K562 (cell line): ENCODE results near the gene LCLAT1. TPM values are rescaled to one million over a fixed set of nuclear protein-coding genes. Genes with fewer than 3 reads are reported as not detected.

Experiments used
- ATAC-seq: fragments of 200-7000 bp; cut with Tn5 transposase; 3 replicates; pipeline ENCODE4 v1.9.1; 2020; ENCODE audit warnings: moderate library complexity
- BruUV-seq: library from RNA; stranded (reverse); fragments of 400-500 nt; replicated peaks from 2 replicates; lab custom pipeline; 2021; lab: Mats Ljungman, UMichigan
- CTCF ChIA-PET: fragments of 300-600 bp; formaldehyde crosslinking; extraction: SDS; loops from one replicate; lab custom pipeline; 2021; ENCODE audit warnings: low intra/inter-chr PET ratio; lab: Yijun Ruan, JAX
- POLR2A ChIA-PET: fragments of 300-600, 350-650 bp; sonication (Branson Sonifier 250); formaldehyde crosslinking; extraction: SDS; loops from one replicate; lab custom pipeline; 2021; ENCODE audit warnings: antibody characterized with exemption, inconsistent platforms; lab: Yijun Ruan, JAX
- DNase-seq, 4 experiments: peaks; one replicate each; pipeline versions ENCODE4 v3.0.0 to v3.0.0-alpha.2; 2011 to 2018; ENCODE audit warnings: low spot score in 3 of 4, mixed read lengths in 3 of 4; ENCODE audit errors: extremely low read depth in 1 of 4
- FAIRE-seq: peaks from 2 replicates; lab custom pipeline; 2011; peaks lifted over from hg19 to GRCh38; lab: Jason Lieb, UNC
- H2AFZ ChIP-seq: 2 replicates; pipeline ENCODE4 v1.6.0; 2011; ENCODE audit warnings: low read depth, low read length, control low read depth, inconsistent platforms
- H3K27ac ChIP-seq: fragments of 200-600 bp; 3 replicates; pipeline ENCODE4 v1.8.0; 2011; ENCODE audit warnings: low read depth, mild to moderate bottlenecking, control low read depth, inconsistent platforms, low read length, moderate library complexity, mixed read lengths; ENCODE audit errors: extremely low read depth
- H3K27me3 ChIP-seq, 2 experiments: fragments of 300-600 bp in 1 of 2; 2 replicates in 1 of 2; 3 replicates in 1 of 2; pipeline versions ENCODE4 v1.6.0 to v1.8.0; 2011; ENCODE audit warnings: inconsistent platforms in 2 of 2, low read length in 2 of 2, mild to moderate bottlenecking in 1 of 2, mixed read lengths in 1 of 2, moderate library complexity in 1 of 2; ENCODE audit not compliant: control insufficient read depth in 2 of 2, insufficient read depth in 2 of 2
- H3K36me3 ChIP-seq: fragments of 300-600 bp; 3 replicates; pipeline ENCODE4 v1.8.0; 2011; ENCODE audit warnings: mild to moderate bottlenecking, low read length, inconsistent platforms; ENCODE audit not compliant: control insufficient read depth, insufficient read depth
- H3K4me1 ChIP-seq, 2 experiments: fragments of 200-600 bp in 1 of 2; replicated peaks in 1 of 2; 2 replicates in 1 of 2; 3 replicates in 1 of 2; pipeline versions ENCODE4 v1.5.1 to v1.8.0; 2011; ENCODE audit warnings: inconsistent platforms in 2 of 2, low read length in 2 of 2, mild to moderate bottlenecking in 1 of 2, mixed read lengths in 1 of 2, moderate library complexity in 1 of 2; ENCODE audit not compliant: control insufficient read depth in 2 of 2, insufficient read depth in 2 of 2
- H3K4me2 ChIP-seq: 2 replicates; pipeline ENCODE4 v1.6.1; 2011; ENCODE audit warnings: low read length, control low read depth, inconsistent platforms, mixed read lengths; ENCODE audit not compliant: insufficient read depth
- H3K4me3 ChIP-seq: fragments of 200-600 bp; sonication (generic), shearing (Covaris generic); 2 replicates; pipeline ENCODE4 v1.5.1; 2016; ENCODE audit warnings: control low read depth, inconsistent platforms
- H3K79me2 ChIP-seq: fragments of 200-600 bp; 3 replicates; pipeline ENCODE4 v1.8.0; 2011; ENCODE audit warnings: low read length, inconsistent platforms; ENCODE audit not compliant: control insufficient read depth, insufficient read depth
- H3K9ac ChIP-seq, 2 experiments: 2 replicates each; pipeline versions ENCODE4 v1.6.0 to v1.6.1; 2011; ENCODE audit warnings: low read depth in 2 of 2, low read length in 2 of 2, control low read depth in 1 of 2, inconsistent platforms in 1 of 2, mild to moderate bottlenecking in 1 of 2, mixed read lengths in 1 of 2; ENCODE audit not compliant: insufficient read depth in 1 of 2
- H3K9me1 ChIP-seq: one replicate; pipeline ENCODE4 v1.6.0; 2011; ENCODE audit warnings: inconsistent platforms, mild to moderate bottlenecking, low read length, moderate library complexity; ENCODE audit not compliant: control insufficient read depth, insufficient read depth
- H3K9me3 ChIP-seq: replicated peaks from 2 replicates; pipeline ENCODE4 v1.5.1; 2011; ENCODE audit warnings: low read depth, low read length, inconsistent platforms; ENCODE audit not compliant: control insufficient read depth, insufficient read depth
- H4K20me1 ChIP-seq: replicated peaks from 2 replicates; pipeline ENCODE4 v1.6.1; 2011; ENCODE audit warnings: low read length, inconsistent platforms, mixed read lengths; ENCODE audit not compliant: control insufficient read depth, insufficient read depth
- DMBX1 ChIP-seq: fragments of 250-450 bp; sonication (Bioruptor Pico); IDR thresholded peaks from 2 replicates; pipeline ENCODE4 v1.8.0; 2022; ENCODE audit warnings: inconsistent platforms, mild to moderate bottlenecking, moderate library complexity, borderline replicate concordance
- NFIC ChIP-seq: fragments of 450-650 bp; IDR thresholded peaks from 2 replicates; pipeline ENCODE4 v1.6.1; 2017; ENCODE audit warnings: mild to moderate bottlenecking, inconsistent platforms
- NR2C1 ChIP-seq, 2 experiments: fragments of 450-650 bp; IDR thresholded peaks; 2 replicates each; pipeline ENCODE4 v1.6.1; 2017; ENCODE audit warnings: mild to moderate bottlenecking in 2 of 2, antibody characterized with exemption in 1 of 2, inconsistent platforms in 1 of 2, missing compliant biosample characterization in 1 of 2, missing genetic modification characterization in 1 of 2
- SNRNP70 ChIP-seq: fragments of 200-400 bp; formaldehyde crosslinking; optimal IDR thresholded peaks from 2 replicates; pipeline ENCODE3; 2017; ENCODE audit warnings: low read depth, low read length
- ZNF57 ChIP-seq: fragments of 450-650 bp; formaldehyde crosslinking; IDR thresholded peaks from 2 replicates; pipeline ENCODE4 v1.4.0; 2020; ENCODE audit warnings: mild to moderate bottlenecking, moderate library complexity
- WGBS: fragments of 100-300 bp; shearing (Covaris generic); methylation state at CpG from one replicate; pipeline ENCODE4 v1.1.6; 2016; ENCODE audit warnings: low coverage, mixed read lengths; ENCODE audit not compliant: insufficient coverage; ENCODE audit errors: missing lambda C conversion rate; 5-methylcytosine and 5-hydroxymethylcytosine counted together
- in situ Hi-C: fragments of 300-500 bp; cut with MboI; formaldehyde crosslinking; loops from 4 replicates; pipeline ENCODE4 v1.15.0; 2018; ENCODE audit warnings: inconsistent platforms, mixed read lengths
- intact Hi-C: fragments of 100-400 bp; cut with micrococcal nuclease; formaldehyde crosslinking; loops from 2 replicates; pipeline ENCODE4 v1.14.2; 2022
- polyA plus RNA-seq, 8 experiments: library from polyadenylated mRNA; depleted of rRNA in 4 of 8; stranded (reverse) in 5 of 8; unstranded in 3 of 8; fragments of >200 nt; fragmentation: Nextera tagmentation in 2 of 8; fragmentation: Illumina TruSeq in 1 of 8; extraction: Ambion mirVana in 2 of 8; extraction: Trizol in 1 of 8; gene quantifications; 2 replicates each; pipeline versions ENCODE4 v1.2.1 to v1.2.3, GENCODE V29; 2011 to 2014; ENCODE audit warnings: inconsistent platforms in 1 of 8, missing spikeins in 1 of 8
- small RNA-seq: library from RNA; depleted of rRNA; stranded (forward); fragments of <200 nt; gene quantifications from one replicate; pipeline ENCODE3, GENCODE V24; 2014
- total RNA-seq, 7 experiments: library from RNA; depleted of rRNA in 6 of 7; stranded (reverse); fragments of >200 nt in 6 of 7; fragmentation: Illumina TruSeq in 2 of 7; extraction: Trizol in 2 of 7; gene quantifications; 2 replicates each; pipeline versions ENCODE4 v1.2.1 to v1.2.3, GENCODE V29; 2011 to 2021; ENCODE audit warnings: low replicate concordance in 1 of 7
- TF ChIP-seq, protein P1 (sequence below): sonication (generic); formaldehyde crosslinking; IDR thresholded peaks from 2 replicates; pipeline ENCODE4 v1.9.0; 2022; ENCODE audit warnings: mild to moderate bottlenecking, missing genetic modification reagents
- TF ChIP-seq, protein P2 (sequence below), 3 experiments: IDR thresholded peaks in 2 of 3; conservative IDR thresholded peaks in 1 of 3; 2 replicates each; pipeline ENCODE4 v1.5.1; 2011 to 2012; ENCODE audit warnings: low read length in 3 of 3, mild to moderate bottlenecking in 3 of 3, control low read depth in 2 of 3, improper control_type of control experiment in 1 of 3, inconsistent platforms in 1 of 3, low read depth in 1 of 3, mixed read lengths in 1 of 3, moderate library complexity in 1 of 3; ENCODE audit not compliant: insufficient read depth in 2 of 3

Gene LCLAT1
- total and polyA plus RNA-seq, 9 of the 15 experiments (the other 6 are each of a cell fraction or from before 2014, with no cell fraction given) = 8.9 to 63.3 (median 25.4) TPM

DNA sequence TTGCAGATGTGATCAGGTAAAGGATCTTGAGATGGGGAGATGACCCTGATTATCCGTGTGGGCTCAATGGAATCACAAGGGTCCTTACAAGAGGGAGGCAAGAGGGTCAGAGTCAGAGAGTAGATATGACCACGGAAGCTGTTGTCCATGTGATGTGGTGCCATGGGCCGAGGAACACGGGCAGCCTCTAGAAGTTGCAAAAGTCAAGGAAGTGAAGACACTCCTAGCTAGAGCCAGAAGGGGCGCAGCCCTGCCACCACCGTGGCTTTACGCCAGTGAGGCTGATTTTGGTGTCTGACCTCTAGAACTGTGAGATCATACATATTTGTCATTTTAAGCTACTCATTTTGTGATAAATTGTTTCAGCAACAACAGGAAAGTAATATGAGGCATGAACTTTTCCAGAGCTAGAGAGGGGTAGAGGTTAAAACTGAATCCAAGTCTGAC is 245.8 kb downstream of the LCLAT1 start:
- no peaks in the 10 kb centered on the region for H4K20me1 ChIP-seq
- H3K9ac ChIP-seq = no peak overlapping the region
- H3K36me3 ChIP-seq = no peaks in the 10 kb centered on the region
- 12% methylated on average over 7 of the region's 7 CpGs for WGBS
- peak; percentile 82 for ATAC-seq
- in situ Hi-C loops = no loop called here
- intact Hi-C loops = no loop called here
- H3K27me3 ChIP-seq = peaks cover 3 to 57% of the 10 kb centered on the region in 2 experiments; a peak in 2 of 5 replicates
- FAIRE-seq = peak; percentile 35
- H3K4me1 ChIP-seq = no peaks in the 10 kb centered on the region
- no peak overlapping the region for H3K4me3 ChIP-seq
- no peaks in the 10 kb centered on the region for H3K9me1 ChIP-seq
- POLR2A ChIA-PET = no interaction called here
- H3K4me2 ChIP-seq = no peak overlapping the region
- CTCF ChIA-PET = no interaction called here
- no peak overlapping the region for H3K27ac ChIP-seq
- H2AFZ ChIP-seq = no peak overlapping the region
- no peaks in the 10 kb centered on the region for H3K79me2 ChIP-seq
- no TSS peak for BruUV-seq
- peak in 1 of 4 experiments; percentile 13 for DNase-seq
- no peaks in the 10 kb centered on the region for H3K9me3 ChIP-seq
- TF ChIP-seq ZNF57 (CRISPR knock-in tag) (no peak), NFIC (peak; percentile 21; the same call in 1 of the 2 replicates), DMBX1 (CRISPR knock-in tag) (no peak), NR2C1 (IDR thresholded peaks at IDR 0.05) (no peak), NR2C1 (tag; IDR thresholded peaks at IDR 0.05) (no peak), SNRNP70 (no peak)
- TF ChIP-seq, protein P1, sequence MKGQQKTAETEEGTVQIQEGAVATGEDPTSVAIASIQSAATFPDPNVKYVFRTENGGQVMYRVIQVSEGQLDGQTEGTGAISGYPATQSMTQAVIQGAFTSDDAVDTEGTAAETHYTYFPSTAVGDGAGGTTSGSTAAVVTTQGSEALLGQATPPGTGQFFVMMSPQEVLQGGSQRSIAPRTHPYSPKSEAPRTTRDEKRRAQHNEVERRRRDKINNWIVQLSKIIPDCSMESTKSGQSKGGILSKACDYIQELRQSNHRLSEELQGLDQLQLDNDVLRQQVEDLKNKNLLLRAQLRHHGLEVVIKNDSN (CRISPR knock-in tag) = no peak
- TF ChIP-seq, protein P2, sequence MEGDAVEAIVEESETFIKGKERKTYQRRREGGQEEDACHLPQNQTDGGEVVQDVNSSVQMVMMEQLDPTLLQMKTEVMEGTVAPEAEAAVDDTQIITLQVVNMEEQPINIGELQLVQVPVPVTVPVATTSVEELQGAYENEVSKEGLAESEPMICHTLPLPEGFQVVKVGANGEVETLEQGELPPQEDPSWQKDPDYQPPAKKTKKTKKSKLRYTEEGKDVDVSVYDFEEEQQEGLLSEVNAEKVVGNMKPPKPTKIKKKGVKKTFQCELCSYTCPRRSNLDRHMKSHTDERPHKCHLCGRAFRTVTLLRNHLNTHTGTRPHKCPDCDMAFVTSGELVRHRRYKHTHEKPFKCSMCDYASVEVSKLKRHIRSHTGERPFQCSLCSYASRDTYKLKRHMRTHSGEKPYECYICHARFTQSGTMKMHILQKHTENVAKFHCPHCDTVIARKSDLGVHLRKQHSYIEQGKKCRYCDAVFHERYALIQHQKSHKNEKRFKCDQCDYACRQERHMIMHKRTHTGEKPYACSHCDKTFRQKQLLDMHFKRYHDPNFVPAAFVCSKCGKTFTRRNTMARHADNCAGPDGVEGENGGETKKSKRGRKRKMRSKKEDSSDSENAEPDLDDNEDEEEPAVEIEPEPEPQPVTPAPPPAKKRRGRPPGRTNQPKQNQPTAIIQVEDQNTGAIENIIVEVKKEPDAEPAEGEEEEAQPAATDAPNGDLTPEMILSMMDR (IDR thresholded peaks at IDR 0.05 in 2 of 3, conservative IDR thresholded peaks at IDR 0.05 in 1 of 3; ENCODE audit: insufficient read depth in 2 of 3, low read depth in 1 of 3, low read length in 3 of 3) = peak in 1 of 3 experiments; percentile 35; a peak in 1 of 6 replicates

Small RNA genes within 50 kb of the gene (small RNA-seq; reads per million reads assigned to genes)
- gene AC073255.1 = not detected

Other genes starting within 250 kb of the LCLAT1 start
- 7.4 and 23.5 TPM in 2 replicates for gene LBH, start 215.7 kb upstream of the LCLAT1 start, total RNA-seq (2014; rRNA removed)
- 5.7 and 6.0 TPM in 2 replicates for gene LBH, start 215.7 kb upstream of the LCLAT1 start, total RNA-seq (2014; rRNA removed; fragmentation: Illumina TruSeq; extraction: Trizol)
- 4.6 and 7.3 TPM in 2 replicates for gene LBH, start 215.7 kb upstream of the LCLAT1 start, total RNA-seq (2015; rRNA removed; fragmentation: Illumina TruSeq; extraction: Trizol)
- 9.5 and 12.1 TPM in 2 replicates for gene LBH, start 215.7 kb upstream of the LCLAT1 start, total RNA-seq (2021)
- 8.2 and 9.5 TPM in 2 replicates for gene LBH, start 215.7 kb upstream of the LCLAT1 start, polyA plus RNA-seq (2011; rRNA removed)
- 8.1 TPM in 2 replicates for gene LBH, start 215.7 kb upstream of the LCLAT1 start, polyA plus RNA-seq (2014; fragmentation: Illumina TruSeq; extraction: Trizol)
- gene LBH, start 215.7 kb upstream of the LCLAT1 start, polyA plus RNA-seq (2014; fragmentation: Nextera tagmentation; extraction: Ambion mirVana) = 1 to 10 TPM; 3.1 to 5.9 TPM
- gene LBH, start 215.7 kb upstream of the LCLAT1 start, polyA plus RNA-seq (2014; rRNA removed) = 9.4 and 13.4 TPM in 2 replicates